Measurements from ENCODE around the gene CERS1.

The CERS1 gene

GRCh38 chr19:18889949-18890745 is 5.8 kb downstream of the CERS1 start:
- TF ChIP-seq POLR2AphosphoS5 (IDR thresholded peaks at IDR 0.05; ENCODE audit: low read depth, low read length) = no peak
- TF ChIP-seq REST (IDR thresholded peaks at IDR 0.05; ENCODE audit: insufficient read depth in 1 of 2, low read depth in 2 of 2, low read length in 2 of 2) = no peak
- TF ChIP-seq TAF1 (IDR thresholded peaks at IDR 0.05; ENCODE audit: borderline replicate concordance, insufficient read depth, low read length) = no peak
- TF ChIP-seq FOXP2 (optimal IDR thresholded peaks at IDR 0.05; ENCODE audit: borderline replicate concordance, extremely low read depth, extremely low read length, insufficient read depth) = no peak
- no peak for TF ChIP-seq SIN3A (IDR thresholded peaks at IDR 0.05; ENCODE audit: borderline replicate concordance, insufficient read depth, low read length)

GRCh38 chr19:18886972-18887371 is 9.0 kb downstream of the CERS1 start:
- TF ChIP-seq TAF1 (IDR thresholded peaks at IDR 0.05; ENCODE audit: borderline replicate concordance, insufficient read depth, low read length) (no peak), SIN3A (IDR thresholded peaks at IDR 0.05; ENCODE audit: borderline replicate concordance, insufficient read depth, low read length) (no peak), POLR2AphosphoS5 (IDR thresholded peaks at IDR 0.05; ENCODE audit: low read depth, low read length) (no peak), FOXP2 (optimal IDR thresholded peaks at IDR 0.05; ENCODE audit: borderline replicate concordance, extremely low read depth, extremely low read length, insufficient read depth) (no peak), REST (IDR thresholded peaks at IDR 0.05; ENCODE audit: insufficient read depth in 1 of 2, low read depth in 2 of 2, low read length in 2 of 2) (no peak)

- TF ChIP-seq SIN3A (IDR thresholded peaks at IDR 0.05; ENCODE audit: borderline replicate concordance, insufficient read depth, low read length) (no peak), FOXP2 (optimal IDR thresholded peaks at IDR 0.05; ENCODE audit: borderline replicate concordance, extremely low read depth, extremely low read length, insufficient read depth) (no peak), POLR2AphosphoS5 (IDR thresholded peaks at IDR 0.05; ENCODE audit: low read depth, low read length) (no peak), TAF1 (IDR thresholded peaks at IDR 0.05; ENCODE audit: borderline replicate concordance, insufficient read depth, low read length) (no peak), REST (IDR thresholded peaks at IDR 0.05; ENCODE audit: insufficient read depth in 1 of 2, low read depth in 2 of 2, low read length in 2 of 2) (no peak)
Measured at GRCh38 chr19:18883526-18884304, 12.2 kb downstream of the CERS1 start.

- no peak for TF ChIP-seq TAF1 (IDR thresholded peaks at IDR 0.05; ENCODE audit: borderline replicate concordance, insufficient read depth, low read length)
Measured at GRCh38 chr19:18881491-18881890, 14.5 kb downstream of the CERS1 start.

- TF ChIP-seq SIN3A (IDR thresholded peaks at IDR 0.05; ENCODE audit: borderline replicate concordance, insufficient read depth, low read length) (no peak), REST (IDR thresholded peaks at IDR 0.05; ENCODE audit: insufficient read depth in 1 of 2, low read depth in 2 of 2, low read length in 2 of 2) (no peak), POLR2AphosphoS5 (IDR thresholded peaks at IDR 0.05; ENCODE audit: low read depth, low read length) (no peak)
Measured at GRCh38 chr19:18879579-18880373, 16.2 kb downstream of the CERS1 start.

Measured in PFSK-1 (cell line).